ENCODE data around the gene BCAS1. TPM values are rescaled to one million over a fixed set of nuclear protein-coding genes. Genes with fewer than 3 reads are reported as not detected.

Gene BCAS1
- total RNA-seq, 1 donor: not detected

GRCh38 chr20:54084727-54085388 lies 14.5 kb upstream of the BCAS1 start:
- H3K4me2 ChIP-seq (ENCODE audit: insufficient read depth, low read length): no peak overlapping the region
- H3K36me3 ChIP-seq (ENCODE audit: insufficient read depth, low read length): no peaks in the 10 kb centered on the region
- no peak for DNase-seq (ENCODE audit: insufficient read length, low spot score, missing footprints)
- H3K4me1 ChIP-seq (ENCODE audit: insufficient read depth, low read length): peaks cover 8% of the 10 kb centered on the region
- H2AFZ ChIP-seq (ENCODE audit: low read length): no peak overlapping the region
- H4K20me1 ChIP-seq (ENCODE audit: insufficient read depth, low read length): no peaks in the 10 kb centered on the region
- no peaks in the 10 kb centered on the region for H3K9me3 ChIP-seq (ENCODE audit: low read depth, low read length)
- no peaks in the 10 kb centered on the region for H3K79me2 ChIP-seq (ENCODE audit: insufficient read depth, low read length)
- H3K27ac ChIP-seq (ENCODE audit: low read depth, low read length): no peak overlapping the region
- peaks cover 4% of the 10 kb centered on the region for H3K27me3 ChIP-seq (ENCODE audit: insufficient read depth, low read length)
- no peak for TF ChIP-seq CTCF (IDR thresholded peaks at IDR 0.05; ENCODE audit: extremely low read depth, low read depth, low read length)
- no peak overlapping the region for H3K4me3 ChIP-seq (ENCODE audit: insufficient read depth, low read length)

- Histone ChIP-seq H3K79me2 (ENCODE audit: insufficient read depth, low read length) (no peaks in the 10 kb centered on the region), H3K27ac (ENCODE audit: low read depth, low read length) (no peak overlapping the region), H3K4me3 (ENCODE audit: insufficient read depth, low read length) (no peak overlapping the region), H4K20me1 (ENCODE audit: insufficient read depth, low read length) (no peaks in the 10 kb centered on the region), H3K9me3 (ENCODE audit: low read depth, low read length) (no peaks in the 10 kb centered on the region), H3K4me2 (ENCODE audit: insufficient read depth, low read length) (no peak overlapping the region), H3K36me3 (ENCODE audit: insufficient read depth, low read length) (no peaks in the 10 kb centered on the region), H3K27me3 (ENCODE audit: insufficient read depth, low read length) (no peaks in the 10 kb centered on the region), H3K4me1 (ENCODE audit: insufficient read depth, low read length) (peaks cover 8% of the 10 kb centered on the region), H2AFZ (ENCODE audit: low read length) (no peak overlapping the region)
- no peak for DNase-seq (ENCODE audit: insufficient read length, low spot score, missing footprints)
- no peak for TF ChIP-seq CTCF (IDR thresholded peaks at IDR 0.05; ENCODE audit: extremely low read depth, low read depth, low read length)
These were observed 13.8 kb upstream of the BCAS1 start for GRCh38 chr20:54084193-54084592.

- no peak for TF ChIP-seq CTCF (IDR thresholded peaks at IDR 0.05; ENCODE audit: extremely low read depth, low read depth, low read length)
- Histone ChIP-seq H3K4me2 (ENCODE audit: insufficient read depth, low read length) (no peak overlapping the region), H3K4me1 (ENCODE audit: insufficient read depth, low read length) (peaks cover 8% of the 10 kb centered on the region), H2AFZ (ENCODE audit: low read length) (no peak overlapping the region), H3K4me3 (ENCODE audit: insufficient read depth, low read length) (no peak overlapping the region), H4K20me1 (ENCODE audit: insufficient read depth, low read length) (no peaks in the 10 kb centered on the region), H3K9me3 (ENCODE audit: low read depth, low read length) (no peaks in the 10 kb centered on the region), H3K27me3 (ENCODE audit: insufficient read depth, low read length) (no peaks in the 10 kb centered on the region), H3K36me3 (ENCODE audit: insufficient read depth, low read length) (no peaks in the 10 kb centered on the region), H3K79me2 (ENCODE audit: insufficient read depth, low read length) (no peaks in the 10 kb centered on the region), H3K27ac (ENCODE audit: low read depth, low read length) (no peak overlapping the region)
- no peak for DNase-seq (ENCODE audit: insufficient read length, low spot score, missing footprints)
These were observed 13.1 kb upstream of the BCAS1 start for GRCh38 chr20:54083459-54083858.

- Histone ChIP-seq H4K20me1 (ENCODE audit: insufficient read depth, low read length) (no peaks in the 10 kb centered on the region), H3K4me2 (ENCODE audit: insufficient read depth, low read length) (no peak overlapping the region), H2AFZ (ENCODE audit: low read length) (no peak overlapping the region), H3K27ac (ENCODE audit: low read depth, low read length) (no peak overlapping the region), H3K27me3 (ENCODE audit: insufficient read depth, low read length) (no peaks in the 10 kb centered on the region), H3K9me3 (ENCODE audit: low read depth, low read length) (no peaks in the 10 kb centered on the region), H3K4me3 (ENCODE audit: insufficient read depth, low read length) (no peak overlapping the region), H3K79me2 (ENCODE audit: insufficient read depth, low read length) (no peaks in the 10 kb centered on the region), H3K4me1 (ENCODE audit: insufficient read depth, low read length) (peaks cover 7% of the 10 kb centered on the region), H3K36me3 (ENCODE audit: insufficient read depth, low read length) (no peaks in the 10 kb centered on the region)
- TF ChIP-seq CTCF (IDR thresholded peaks at IDR 0.05; ENCODE audit: extremely low read depth, low read depth, low read length): no peak
- DNase-seq (ENCODE audit: insufficient read length, low spot score, missing footprints): no peak
These were observed 11.7 kb upstream of the BCAS1 start for GRCh38 chr20:54082100-54082499.

Data from osteoblast (primary cell).